Measurements from ENCODE around the gene ADARB2. TPM values are rescaled to one million over a fixed set of nuclear protein-coding genes. Genes with fewer than 3 reads are reported as not detected.
"Not testable (repeated sequence)": the region's sequence is repeated elsewhere in the genome, so short reads cannot be mapped to it uniquely, and the experiment has no call there.

The ADARB2 gene
- total and polyA plus RNA-seq, 4 experiments from 2014 or later = 13.5 to 14.1 TPM; not detected in 2

DNA sequence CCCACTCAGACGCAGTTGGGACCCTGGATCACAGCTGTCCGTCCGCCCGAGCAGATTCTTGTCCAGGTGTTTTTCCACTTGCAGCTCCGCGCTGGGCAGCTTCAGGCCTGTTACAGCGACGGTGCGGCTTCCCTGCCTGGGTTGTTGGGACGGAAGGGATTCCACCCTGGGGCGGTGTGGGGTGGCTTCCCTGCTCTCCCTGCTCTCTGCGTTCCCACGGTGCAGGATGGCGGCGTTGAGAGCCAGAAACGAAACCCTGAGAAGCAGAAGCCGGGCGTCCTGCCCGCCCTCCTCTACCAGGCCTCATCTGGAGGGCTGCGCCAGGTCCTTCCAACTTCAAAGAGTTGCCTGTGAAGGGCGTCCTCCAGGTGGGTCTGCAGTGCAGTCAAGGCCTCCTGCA lies 194.4 kb downstream of the ADARB2 start:
- H3K27ac Mint-ChIP-seq = no peak overlapping the region
- H3K4me3 Mint-ChIP-seq = no peak overlapping the region
- POLR2A ChIA-PET (ENCODE audit: partially characterized antibody) = no interaction called here
- no peaks in the 10 kb centered on the region for H3K4me1 Mint-ChIP-seq
- H3K9me3 Mint-ChIP-seq = no peaks in the 10 kb centered on the region
- no peaks in the 10 kb centered on the region for H3K36me3 ChIP-seq (ENCODE audit: insufficient read depth, low read length)
- H3K27me3 Mint-ChIP-seq = no peaks in the 10 kb centered on the region
- H3K27me3 ChIP-seq (ENCODE audit: insufficient read depth, low read length) = no peaks in the 10 kb centered on the region
- no peak overlapping the region for H3K27ac ChIP-seq (ENCODE audit: low read depth, low read length)
- H3K4me1 ChIP-seq (ENCODE audit: insufficient read depth, low read length) = no peaks in the 10 kb centered on the region
- no peaks in the 10 kb centered on the region for H3K36me3 Mint-ChIP-seq
- H3K4me3 ChIP-seq (ENCODE audit: low read length in 2 of 2) = no peak overlapping the region
- no peaks in the 10 kb centered on the region for H3K9me3 ChIP-seq (ENCODE audit: control insufficient read depth in 1 of 2, low read length in 2 of 2)
- CTCF ChIA-PET (ENCODE audit: partially characterized antibody) = no interaction called here
- intact Hi-C loops (cut with micrococcal nuclease) = no loop called here
- DNase-seq = no peak

DNA sequence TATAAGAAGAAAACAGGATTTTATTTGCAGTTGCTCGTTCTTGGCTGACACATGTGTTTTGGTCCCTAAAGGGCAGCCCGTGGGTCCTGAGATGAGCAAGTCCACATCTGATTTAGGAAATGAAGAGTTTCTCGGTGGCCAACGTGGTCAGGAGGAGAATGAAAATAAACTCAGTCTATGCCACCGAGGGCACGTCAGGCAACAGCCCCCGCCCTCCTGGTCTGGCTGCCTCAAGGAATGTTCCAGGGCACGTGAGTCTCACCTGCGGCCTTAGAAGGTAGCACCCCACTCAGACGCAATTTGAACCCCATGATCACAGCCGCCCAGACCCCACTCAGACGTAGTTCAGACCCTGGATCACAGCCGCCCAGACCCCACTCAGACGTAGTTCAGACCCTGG lies 197.2 kb downstream of the ADARB2 start:
- Mint-ChIP-seq H3K27ac (no peak overlapping the region), H3K9me3 (no peaks in the 10 kb centered on the region), H3K4me1 (no peaks in the 10 kb centered on the region), H3K27me3 (peaks cover 0 to 5% of the 10 kb centered on the region in 2 donors), H3K4me3 (no peak overlapping the region), H3K36me3 (no peaks in the 10 kb centered on the region)
- DNase-seq = no peak
- Histone ChIP-seq H3K36me3 (ENCODE audit: insufficient read depth, low read length) (no peaks in the 10 kb centered on the region), H3K27ac (ENCODE audit: low read depth, low read length) (no peak overlapping the region), H3K4me1 (ENCODE audit: insufficient read depth, low read length) (no peaks in the 10 kb centered on the region), H3K27me3 (ENCODE audit: insufficient read depth, low read length) (no peaks in the 10 kb centered on the region), H3K4me3 (ENCODE audit: low read length in 2 of 2) (no peak overlapping the region), H3K9me3 (ENCODE audit: control insufficient read depth in 1 of 2, low read length in 2 of 2) (no peaks in the 10 kb centered on the region)
- intact Hi-C loops (cut with micrococcal nuclease) = no loop called here
- CTCF ChIA-PET (ENCODE audit: partially characterized antibody) = no interaction called here
- POLR2A ChIA-PET (ENCODE audit: partially characterized antibody) = no interaction called here

DNA sequence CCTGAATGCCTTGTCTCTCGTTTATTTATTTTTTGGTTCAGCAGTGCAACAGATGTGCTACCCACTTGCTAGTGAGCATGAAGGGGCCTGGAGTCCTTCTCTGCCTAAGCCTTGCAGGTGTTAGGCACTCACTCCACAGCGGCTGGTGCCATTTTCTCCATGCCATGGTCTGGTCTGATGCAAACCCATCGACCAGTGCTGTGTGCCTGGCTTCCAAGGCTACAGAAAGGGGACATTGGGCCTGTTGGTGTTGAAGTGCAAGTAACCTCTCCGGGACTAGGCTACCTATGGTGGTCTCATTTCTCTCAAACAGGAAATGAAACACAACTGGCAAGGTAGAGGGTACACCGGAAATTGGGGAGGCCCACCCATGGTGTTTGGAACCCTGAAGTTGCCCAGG lies 198.1 kb downstream of the ADARB2 start:
- H3K4me1 ChIP-seq (ENCODE audit: insufficient read depth, low read length) = no peaks in the 10 kb centered on the region
- no peaks in the 10 kb centered on the region for H3K9me3 ChIP-seq (ENCODE audit: control insufficient read depth in 1 of 2, low read length in 2 of 2)
- no peak overlapping the region for H3K27ac ChIP-seq (ENCODE audit: low read depth, low read length)
- no peak overlapping the region for H3K27ac Mint-ChIP-seq
- no peaks in the 10 kb centered on the region for H3K9me3 Mint-ChIP-seq
- ChIA-PET CTCF (ENCODE audit: partially characterized antibody) (no interaction called here), POLR2A (ENCODE audit: partially characterized antibody) (no interaction called here)
- H3K27me3 Mint-ChIP-seq = peaks cover 5 to 9% of the 10 kb centered on the region in 2 donors
- no peak for DNase-seq
- no peaks in the 10 kb centered on the region for H3K4me1 Mint-ChIP-seq
- H3K4me3 ChIP-seq (ENCODE audit: low read length in 2 of 2) = no peak overlapping the region
- no peaks in the 10 kb centered on the region for H3K27me3 ChIP-seq (ENCODE audit: insufficient read depth, low read length)
- H3K4me3 Mint-ChIP-seq = no peak overlapping the region
- intact Hi-C loops (cut with micrococcal nuclease) = no loop called here
- no peaks in the 10 kb centered on the region for H3K36me3 ChIP-seq (ENCODE audit: insufficient read depth, low read length)
- no peaks in the 10 kb centered on the region for H3K36me3 Mint-ChIP-seq

DNA sequence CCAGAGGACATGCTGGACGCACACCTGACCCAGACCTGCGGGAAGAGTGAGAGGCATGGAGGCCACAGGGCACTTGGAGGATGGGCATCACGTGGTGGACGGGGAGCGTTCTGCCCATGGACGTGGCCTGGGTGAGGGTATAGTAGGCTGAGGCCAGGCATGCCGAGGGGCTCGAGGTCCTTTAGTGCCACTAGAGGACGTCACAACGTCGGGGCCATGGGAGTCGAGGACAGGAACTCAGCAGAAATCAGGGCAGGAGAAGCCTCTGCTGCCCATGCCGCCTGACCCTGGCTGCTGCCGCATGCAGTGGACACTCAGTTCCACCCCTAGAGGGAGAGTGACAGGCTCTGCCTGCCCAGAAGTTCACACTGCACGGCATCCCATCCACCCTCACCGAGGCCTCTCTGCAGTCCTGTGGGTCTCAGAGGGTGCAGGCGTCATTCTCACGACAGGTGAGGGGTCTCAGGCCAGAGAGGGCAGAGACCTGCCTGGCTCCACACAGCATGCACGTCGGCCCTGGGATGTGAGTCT lies 198.7 kb downstream of the ADARB2 start:
- POLR2A ChIA-PET (ENCODE audit: partially characterized antibody) = no interaction called here
- no peaks in the 10 kb centered on the region for H3K9me3 Mint-ChIP-seq
- no peak overlapping the region for H3K27ac ChIP-seq (ENCODE audit: low read depth, low read length)
- no peak overlapping the region for H3K4me3 Mint-ChIP-seq
- peaks cover 5 to 9% of the 10 kb centered on the region in 2 donors for H3K27me3 Mint-ChIP-seq
- H3K4me3 ChIP-seq (ENCODE audit: low read length in 2 of 2) = no peak overlapping the region
- no peaks in the 10 kb centered on the region for H3K4me1 Mint-ChIP-seq
- no peaks in the 10 kb centered on the region for H3K27me3 ChIP-seq (ENCODE audit: insufficient read depth, low read length)
- CTCF ChIA-PET (ENCODE audit: partially characterized antibody) = no interaction called here
- no peaks in the 10 kb centered on the region for H3K4me1 ChIP-seq (ENCODE audit: insufficient read depth, low read length)
- no peaks in the 10 kb centered on the region for H3K36me3 ChIP-seq (ENCODE audit: insufficient read depth, low read length)
- DNase-seq = no peak
- H3K9me3 ChIP-seq (ENCODE audit: control insufficient read depth in 1 of 2, low read length in 2 of 2) = no peaks in the 10 kb centered on the region
- intact Hi-C loops (cut with micrococcal nuclease) = no loop called here
- no peaks in the 10 kb centered on the region for H3K36me3 Mint-ChIP-seq
- peak overlapping the region in 1 of 7 donors; percentile 79 for H3K27ac Mint-ChIP-seq

DNA sequence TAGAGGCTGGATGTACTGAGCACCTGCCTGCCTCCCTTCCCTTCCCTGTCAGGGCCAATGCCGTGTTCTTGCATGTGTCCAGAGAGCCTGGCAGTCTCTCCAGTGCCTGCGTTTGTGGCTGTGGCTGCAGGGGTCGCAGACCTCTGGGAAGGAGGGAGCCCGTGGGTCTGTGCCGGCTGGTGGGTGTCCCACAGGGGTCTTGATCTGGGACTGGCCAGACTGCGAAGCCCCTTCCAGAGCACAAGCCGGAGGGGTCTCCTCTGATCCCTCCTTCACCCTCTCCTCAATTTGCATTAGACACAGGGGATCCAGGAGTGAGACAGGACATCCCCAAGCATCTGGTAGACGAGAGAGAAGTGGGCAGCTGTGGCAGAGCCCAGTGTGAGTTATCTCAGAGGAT lies 199.2 kb downstream of the ADARB2 start:
- ChIA-PET POLR2A (ENCODE audit: partially characterized antibody) (no interaction called here), CTCF (ENCODE audit: partially characterized antibody) (no interaction called here)
- intact Hi-C loops (cut with micrococcal nuclease) = no loop called here
- no peaks in the 10 kb centered on the region for H3K36me3 Mint-ChIP-seq
- H3K9me3 Mint-ChIP-seq = no peaks in the 10 kb centered on the region
- H3K4me1 Mint-ChIP-seq = no peaks in the 10 kb centered on the region
- peak overlapping the region in 1 of 7 donors; percentile 79 for H3K27ac Mint-ChIP-seq
- H3K27me3 Mint-ChIP-seq = peaks cover 5 to 9% of the 10 kb centered on the region in 2 donors
- no peak overlapping the region for H3K4me3 Mint-ChIP-seq
- H3K36me3 ChIP-seq (ENCODE audit: insufficient read depth, low read length) = no peaks in the 10 kb centered on the region
- H3K9me3 ChIP-seq (ENCODE audit: control insufficient read depth in 1 of 2, low read length in 2 of 2) = no peaks in the 10 kb centered on the region
- no peak overlapping the region for H3K27ac ChIP-seq (ENCODE audit: low read depth, low read length)
- H3K4me1 ChIP-seq (ENCODE audit: insufficient read depth, low read length) = no peaks in the 10 kb centered on the region
- no peaks in the 10 kb centered on the region for H3K27me3 ChIP-seq (ENCODE audit: insufficient read depth, low read length)
- H3K4me3 ChIP-seq (ENCODE audit: low read length in 2 of 2) = no peak overlapping the region
- no peak for DNase-seq

DNA sequence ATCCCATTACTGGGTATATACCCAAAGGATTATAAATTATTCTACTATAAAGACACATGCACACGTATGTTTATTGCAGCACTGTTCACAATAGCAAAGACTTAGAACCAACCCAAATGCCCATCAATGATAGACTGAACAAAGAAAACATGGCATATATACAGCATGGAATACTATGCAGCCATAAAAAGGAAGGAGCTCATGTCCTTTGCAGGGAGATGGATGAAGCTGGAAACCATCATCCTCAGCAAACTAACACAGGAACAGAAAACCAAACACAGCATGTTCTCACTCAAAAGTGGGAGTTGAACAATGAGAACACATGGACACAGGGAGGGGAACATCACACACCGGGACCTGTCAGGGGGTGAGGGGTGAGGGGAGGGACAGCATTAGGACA lies 199.9 kb downstream of the ADARB2 start:
- intact Hi-C loops (cut with micrococcal nuclease); H3K36me3 Mint-ChIP-seq; H3K27ac Mint-ChIP-seq; CTCF ChIA-PET (ENCODE audit: partially characterized antibody); DNase-seq; H3K27me3 ChIP-seq (ENCODE audit: insufficient read depth, low read length); H3K4me1 Mint-ChIP-seq; H3K36me3 ChIP-seq (ENCODE audit: insufficient read depth, low read length); H3K9me3 ChIP-seq (ENCODE audit: control insufficient read depth in 1 of 2, low read length in 2 of 2); H3K9me3 Mint-ChIP-seq; H3K4me3 ChIP-seq (ENCODE audit: low read length in 2 of 2); POLR2A ChIA-PET (ENCODE audit: partially characterized antibody); H3K4me3 Mint-ChIP-seq; H3K27me3 Mint-ChIP-seq; H3K27ac ChIP-seq (ENCODE audit: low read depth, low read length); H3K4me1 ChIP-seq (ENCODE audit: insufficient read depth, low read length): not testable (repeated sequence)

DNA sequence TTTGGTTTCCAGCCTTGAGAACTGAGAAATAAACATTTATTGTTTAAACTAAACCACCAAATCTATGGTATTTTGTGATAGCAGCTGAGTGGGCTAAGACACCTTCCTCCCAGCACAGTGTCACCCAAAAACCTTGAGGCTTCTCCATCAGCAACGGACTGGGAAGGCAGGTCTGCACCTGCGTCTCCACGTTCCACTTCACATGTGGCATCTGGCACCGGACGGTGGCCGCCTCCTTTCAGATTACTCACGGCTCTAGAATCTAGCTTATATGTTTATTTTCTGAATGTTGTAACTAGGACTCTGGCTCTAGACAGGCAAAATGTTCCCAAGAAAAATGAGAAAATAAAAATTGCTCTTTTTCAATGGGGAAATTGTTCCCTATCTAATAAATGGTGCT lies 201.0 kb downstream of the ADARB2 start:
- Mint-ChIP-seq H3K4me3 (no peak overlapping the region), H3K9me3 (no peaks in the 10 kb centered on the region), H3K36me3 (no peaks in the 10 kb centered on the region), H3K27ac (no peak overlapping the region), H3K4me1 (no peaks in the 10 kb centered on the region), H3K27me3 (peaks cover 5 to 11% of the 10 kb centered on the region in 2 donors)
- Histone ChIP-seq H3K36me3 (ENCODE audit: insufficient read depth, low read length) (no peaks in the 10 kb centered on the region), H3K27ac (ENCODE audit: low read depth, low read length) (no peak overlapping the region), H3K4me3 (ENCODE audit: low read length in 2 of 2) (no peak overlapping the region), H3K9me3 (ENCODE audit: control insufficient read depth in 1 of 2, low read length in 2 of 2) (no peaks in the 10 kb centered on the region), H3K27me3 (ENCODE audit: insufficient read depth, low read length) (no peaks in the 10 kb centered on the region), H3K4me1 (ENCODE audit: insufficient read depth, low read length) (no peaks in the 10 kb centered on the region)
- ChIA-PET POLR2A (ENCODE audit: partially characterized antibody) (no interaction called here), CTCF (ENCODE audit: partially characterized antibody) (no interaction called here)
- DNase-seq = no peak
- intact Hi-C loops (cut with micrococcal nuclease) = no loop called here

DNA sequence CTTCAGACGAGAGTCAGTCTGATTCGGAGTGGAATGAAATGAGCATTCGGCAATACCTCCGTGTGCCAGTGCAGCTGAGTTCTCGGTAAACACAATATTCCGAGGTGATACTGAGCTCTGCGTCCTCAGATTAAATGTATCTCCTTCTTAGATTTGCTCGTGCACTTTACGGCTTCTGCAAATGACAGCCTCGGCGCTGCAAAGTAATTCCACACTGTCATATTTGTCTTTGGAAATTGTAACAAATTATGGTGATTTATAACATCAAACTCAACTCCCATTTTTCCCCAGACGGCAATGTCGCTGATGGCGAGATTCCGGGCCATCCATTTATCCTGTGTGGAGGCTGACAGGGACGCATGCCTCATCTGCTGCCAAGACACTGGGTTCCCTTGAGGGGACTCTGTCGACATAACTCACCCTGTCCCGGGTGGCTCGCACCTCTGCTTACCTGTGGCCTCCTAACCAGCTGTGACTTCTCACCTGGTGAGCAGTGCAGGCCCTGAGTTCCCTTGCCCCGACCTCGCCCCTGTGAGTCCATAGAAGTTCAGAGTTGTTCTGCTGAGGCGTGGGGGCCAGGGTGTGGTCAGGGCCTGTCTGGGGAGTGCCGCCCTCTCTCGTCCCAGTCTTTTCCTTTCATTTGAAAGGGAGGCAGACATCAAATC lies 201.9 kb downstream of the ADARB2 start:
- CTCF ChIA-PET (ENCODE audit: partially characterized antibody) = no interaction called here
- Histone ChIP-seq H3K4me1 (ENCODE audit: insufficient read depth, low read length) (no peaks in the 10 kb centered on the region), H3K27ac (ENCODE audit: low read depth, low read length) (no peak overlapping the region), H3K36me3 (ENCODE audit: insufficient read depth, low read length) (no peaks in the 10 kb centered on the region), H3K27me3 (ENCODE audit: insufficient read depth, low read length) (no peaks in the 10 kb centered on the region), H3K4me3 (ENCODE audit: low read length in 2 of 2) (no peak overlapping the region), H3K9me3 (ENCODE audit: control insufficient read depth in 1 of 2, low read length in 2 of 2) (no peaks in the 10 kb centered on the region)
- Mint-ChIP-seq H3K27me3 (peaks cover 7 to 13% of the 10 kb centered on the region in 2 donors), H3K36me3 (no peaks in the 10 kb centered on the region), H3K4me3 (no peak overlapping the region), H3K27ac (no peak overlapping the region), H3K9me3 (no peaks in the 10 kb centered on the region), H3K4me1 (no peaks in the 10 kb centered on the region)
- intact Hi-C loops (cut with micrococcal nuclease) = no loop called here
- POLR2A ChIA-PET (ENCODE audit: partially characterized antibody) = no interaction called here
- DNase-seq = no peak
